Right forelimb (tissue), 1 donor: ENCODE measurements around the gene CHST8.

Source experiments
- DNase-seq: peaks from one replicate; pipeline ENCODE4 v3.0.0-alpha.2; 2018

CHST8 gene

GRCh38 chr19:33799476-33799875, 177.7 kb downstream of the CHST8 start:
- DNase-seq: no peak

DNA sequence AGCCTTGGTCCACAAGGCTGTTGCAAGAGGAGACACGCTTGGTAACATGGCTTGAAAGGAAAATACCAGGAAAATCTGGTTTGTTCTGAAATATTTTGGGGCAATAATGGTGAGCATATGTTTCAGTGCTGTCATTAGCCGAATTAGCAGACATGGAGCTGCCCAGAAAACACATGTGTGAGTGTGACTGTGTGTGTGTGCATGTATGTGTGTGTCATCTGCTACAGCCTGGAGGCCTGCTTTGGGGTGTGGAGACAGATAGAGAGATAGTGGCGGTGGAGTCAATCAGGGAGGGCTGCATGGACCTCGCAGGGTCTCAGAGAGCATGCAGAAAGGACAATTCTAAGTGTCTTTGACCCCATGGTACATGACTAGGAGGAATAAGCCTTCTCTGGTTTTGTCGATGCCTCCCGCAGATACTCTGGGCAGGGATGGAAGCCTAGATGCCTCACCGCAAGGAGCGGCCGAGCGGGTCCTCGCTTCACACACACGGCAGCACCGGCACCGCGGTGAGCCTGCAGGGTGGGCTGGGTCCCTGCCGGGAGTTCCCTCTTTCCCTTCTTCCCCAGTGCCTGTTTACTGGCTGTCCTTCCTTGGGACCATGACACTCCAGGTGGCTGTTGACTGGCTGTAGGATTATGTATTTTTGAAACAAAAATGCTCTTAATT, 178.4 kb downstream of the CHST8 start:
- no peak for DNase-seq

- no peak for DNase-seq
Measured at GRCh38 chr19:33801411-33801810, 179.7 kb downstream of the CHST8 start.

DNA sequence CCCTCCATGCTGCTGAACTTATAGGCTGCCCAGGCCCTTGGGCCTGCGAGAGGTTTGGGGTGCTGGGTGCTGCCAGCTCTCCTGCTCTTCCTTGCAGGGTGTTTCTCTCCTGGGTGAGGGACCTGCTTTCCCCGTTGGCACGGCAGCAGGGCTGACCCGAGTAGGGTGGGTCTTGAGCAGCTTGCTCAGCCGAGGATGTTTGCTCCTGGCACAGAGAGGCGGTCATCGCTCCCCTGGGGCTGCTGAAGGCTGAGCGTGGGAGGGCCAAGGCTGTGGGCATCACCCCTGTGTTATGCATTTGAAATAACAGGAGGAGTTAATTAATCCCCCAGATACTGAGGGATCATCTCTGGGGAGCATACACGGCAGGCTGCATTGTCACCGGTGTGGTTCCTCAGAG, 180.2 kb downstream of the CHST8 start:
- DNase-seq: no peak

GRCh38 chr19:33802801-33803200, 181.0 kb downstream of the CHST8 start:
- DNase-seq: no peak

DNA sequence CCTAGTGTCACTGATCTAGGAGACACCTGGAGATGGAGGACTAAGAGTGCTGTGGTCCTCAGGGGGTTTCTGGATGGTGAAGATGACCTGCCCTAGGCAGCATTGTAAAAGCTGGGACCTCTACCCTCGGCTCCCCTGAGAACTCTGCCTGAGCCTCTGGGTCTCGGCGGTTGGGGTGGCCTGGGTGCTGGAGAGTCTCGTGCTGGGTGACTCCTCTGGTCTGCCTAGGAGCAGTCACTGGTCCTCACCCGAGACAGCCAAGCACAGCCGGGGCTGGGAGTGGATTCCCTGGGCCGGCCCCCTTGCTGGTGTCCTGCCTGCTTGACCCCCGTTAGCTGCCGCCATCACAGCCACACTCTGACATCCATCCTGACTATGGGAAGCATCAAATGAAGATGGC, 181.6 kb downstream of the CHST8 start:
- DNase-seq: no peak

DNA sequence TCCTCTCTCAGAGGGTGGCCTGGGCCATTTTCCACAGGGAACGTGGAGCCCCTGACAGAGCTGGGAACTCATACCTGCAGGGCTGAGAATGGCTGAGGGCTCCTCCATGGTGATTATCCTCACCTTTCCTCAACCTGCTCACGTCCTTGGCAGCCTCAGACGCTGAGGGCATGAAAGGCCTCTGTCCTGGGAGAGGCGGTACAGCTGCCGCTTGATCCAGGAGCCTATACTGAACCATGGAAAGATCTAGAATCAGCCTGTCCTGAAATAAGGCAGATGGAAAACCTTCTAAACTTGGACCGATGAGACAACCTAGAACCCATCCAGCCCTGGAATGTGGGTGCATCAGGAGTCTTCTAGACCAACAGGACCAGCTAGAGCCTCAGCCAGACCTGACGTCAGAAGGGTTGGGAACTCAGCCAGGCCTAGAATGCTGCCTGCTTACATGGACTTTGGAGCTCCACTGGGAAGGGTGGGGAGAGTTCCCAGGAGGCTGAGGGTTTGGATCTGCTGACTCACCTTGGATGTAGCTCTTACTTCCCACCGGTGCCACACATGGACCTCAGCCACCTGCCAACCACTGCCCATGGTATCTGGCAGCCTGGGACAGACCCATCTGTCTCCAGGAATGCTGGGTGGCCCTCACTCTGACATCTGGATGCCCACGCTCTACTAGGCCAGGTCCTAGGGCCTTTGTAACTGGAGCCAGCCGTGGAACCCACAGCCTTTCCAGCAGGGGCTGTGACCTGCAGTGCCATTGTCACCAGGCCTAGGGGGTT, 182.5 kb downstream of the CHST8 start:
- DNase-seq: no peak

DNA sequence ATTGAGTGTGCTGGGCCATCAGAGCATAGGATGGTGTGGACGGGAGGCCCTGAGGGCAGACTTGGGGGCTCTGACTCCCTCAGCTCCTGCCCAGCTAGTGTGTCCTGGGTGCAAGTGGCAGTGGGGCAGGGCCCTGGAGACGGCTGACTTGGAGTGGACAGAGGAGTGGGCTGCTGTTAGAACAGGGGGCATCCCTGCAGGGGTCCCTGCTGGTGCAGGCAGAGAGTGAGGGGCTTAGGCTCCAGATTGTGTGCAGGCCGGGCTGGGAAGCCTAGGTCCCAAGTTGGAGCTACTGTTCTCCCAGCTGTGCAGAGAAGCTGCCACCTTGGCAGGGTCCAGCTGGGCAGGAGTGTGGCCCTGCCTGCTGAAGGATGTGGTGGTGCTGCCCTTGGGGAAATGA, 183.6 kb downstream of the CHST8 start:
- peak; percentile 23 for DNase-seq

GRCh38 chr19:33805840-33806433, 184.2 kb downstream of the CHST8 start:
- DNase-seq: peak; percentile 30

GRCh38 chr19:33806434-33806881, 184.7 kb downstream of the CHST8 start:
- DNase-seq: peak; percentile 36

GRCh38 chr19:33808399-33808798, 186.6 kb downstream of the CHST8 start:
- no peak for DNase-seq

GRCh38 chr19:33809960-33810359, 188.2 kb downstream of the CHST8 start:
- no peak for DNase-seq

DNA sequence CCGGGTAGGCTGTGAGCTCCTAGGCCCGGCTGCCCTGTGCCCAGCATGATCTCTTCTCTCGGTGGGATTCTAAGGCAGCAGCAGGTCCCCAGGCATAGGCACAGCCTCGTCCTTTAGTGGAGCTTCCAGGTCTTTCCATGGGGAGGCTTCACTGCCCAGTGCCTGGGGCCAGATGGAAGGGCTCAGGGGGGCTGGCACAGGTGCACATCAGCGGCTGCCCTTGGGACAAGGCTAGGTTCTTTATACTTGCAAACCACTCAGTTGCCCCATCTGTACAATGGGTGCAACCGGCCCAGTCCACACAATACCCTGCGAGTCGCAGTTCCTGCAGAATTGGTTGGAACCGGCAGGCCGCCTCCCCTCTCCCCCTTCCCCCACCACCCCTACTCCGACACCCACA, 189.1 kb downstream of the CHST8 start:
- DNase-seq: no peak

- no peak for DNase-seq
Measured at GRCh38 chr19:33811246-33811645, 189.5 kb downstream of the CHST8 start.

- no peak for DNase-seq
Measured at GRCh38 chr19:33811736-33812387, 190.1 kb downstream of the CHST8 start.

GRCh38 chr19:33812388-33813330, 190.9 kb downstream of the CHST8 start:
- no peak for DNase-seq

DNA sequence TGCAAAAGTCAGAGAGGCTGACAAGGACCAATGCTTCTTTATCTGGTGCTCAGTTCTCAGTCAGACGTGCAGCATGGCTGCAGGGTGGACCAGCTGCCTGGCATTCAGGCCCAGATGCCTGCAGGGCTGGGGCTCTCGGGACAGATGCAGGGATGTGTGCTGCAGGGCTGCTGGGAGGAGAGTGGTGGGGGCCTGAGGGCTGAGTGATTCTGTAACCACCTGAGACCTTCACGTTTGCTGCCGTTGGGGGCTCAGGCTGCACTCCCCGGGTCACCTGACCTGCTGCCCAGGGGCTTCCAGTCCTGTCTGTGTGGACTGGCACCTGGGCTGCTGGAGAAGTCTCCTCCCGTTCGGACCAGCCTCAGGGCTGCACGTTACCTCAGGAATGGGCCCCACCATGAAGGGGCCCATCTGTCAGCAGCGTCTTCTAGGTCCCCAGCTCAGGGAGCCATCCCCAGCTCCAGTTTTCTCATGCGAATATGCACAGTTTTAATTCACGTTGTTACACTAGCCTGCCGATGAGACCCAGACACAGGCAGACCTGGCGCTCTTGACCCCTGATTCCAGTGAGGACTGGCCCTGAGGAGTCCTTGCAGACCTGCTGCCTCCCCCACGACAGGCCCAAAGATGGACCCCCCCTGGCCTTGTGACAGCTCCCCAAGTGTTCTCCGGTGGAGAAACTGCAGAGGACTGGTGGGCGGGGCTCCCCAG, 191.8 kb downstream of the CHST8 start:
- no peak for DNase-seq

- no peak for DNase-seq
Measured at GRCh38 chr19:33814181-33815165, 192.7 kb downstream of the CHST8 start.

GRCh38 chr19:33815380-33816340, 193.9 kb downstream of the CHST8 start:
- no peak for DNase-seq
